AG04450 (cell line): Measurements from ENCODE around the gene TMEM200A. TPM values are rescaled to one million over a fixed set of nuclear protein-coding genes. Genes with fewer than 3 reads are reported as not detected.

ENCODE experiments used
- CTCF ChIA-PET: fragments of 300-600, 350-600 bp; formaldehyde crosslinking; extraction: SDS; loops from one replicate; lab custom pipeline; 2022; ENCODE audit warnings: antibody characterized with exemption, inconsistent platforms; lab: Charles Lee
- POLR2A ChIA-PET: fragments of 350-600 bp; formaldehyde crosslinking; extraction: SDS; loops from one replicate; lab custom pipeline; 2021; ENCODE audit warnings: antibody characterized with exemption, inconsistent platforms; lab: Yijun Ruan, JAX
- DNase-seq: peaks from one replicate; pipeline ENCODE4 v3.0.0-alpha.2; 2011; ENCODE audit warnings: low read depth, low spot score
- H3K27ac ChIP-seq: one replicate; pipeline ENCODE4 v1.5.1; 2012; ENCODE audit warnings: low read depth, low read length, control low read depth
- H3K27me3 ChIP-seq: one replicate; pipeline ENCODE4 v1.6.0; 2012; ENCODE audit warnings: low read length; ENCODE audit not compliant: control insufficient read depth, insufficient read depth
- H3K4me3 ChIP-seq: 2 replicates; pipeline ENCODE4 v1.5.1; 2011; ENCODE audit warnings: mild to moderate bottlenecking, low read depth, low read length, control low read depth
- H3K9me3 ChIP-seq: 2 replicates; pipeline ENCODE4 v1.5.1; 2012; ENCODE audit warnings: low read length; ENCODE audit not compliant: control insufficient read depth, insufficient read depth
- polyA plus RNA-seq: library from polyadenylated mRNA; depleted of rRNA; stranded (reverse); fragments of >200 nt; gene quantifications from 2 replicates; pipeline ENCODE4 v1.2.3, GENCODE V29; 2011
- TF ChIP-seq, protein P1 (sequence below): IDR thresholded peaks from 2 replicates; pipeline ENCODE4 v1.5.1; 2011; ENCODE audit warnings: low read depth, low read length, control low read depth, inconsistent platforms

The TMEM200A gene
- polyA plus RNA-seq, 1 experiment = 34.5 TPM

- POLR2A ChIA-PET = no interaction called here
- CTCF ChIA-PET = interaction anchor here (1.4 kb wide), 1 partner anchor 303 kb away, joined by 3 read pairs; no protein-coding TSS in a partner anchor
- TF ChIP-seq, protein P1, sequence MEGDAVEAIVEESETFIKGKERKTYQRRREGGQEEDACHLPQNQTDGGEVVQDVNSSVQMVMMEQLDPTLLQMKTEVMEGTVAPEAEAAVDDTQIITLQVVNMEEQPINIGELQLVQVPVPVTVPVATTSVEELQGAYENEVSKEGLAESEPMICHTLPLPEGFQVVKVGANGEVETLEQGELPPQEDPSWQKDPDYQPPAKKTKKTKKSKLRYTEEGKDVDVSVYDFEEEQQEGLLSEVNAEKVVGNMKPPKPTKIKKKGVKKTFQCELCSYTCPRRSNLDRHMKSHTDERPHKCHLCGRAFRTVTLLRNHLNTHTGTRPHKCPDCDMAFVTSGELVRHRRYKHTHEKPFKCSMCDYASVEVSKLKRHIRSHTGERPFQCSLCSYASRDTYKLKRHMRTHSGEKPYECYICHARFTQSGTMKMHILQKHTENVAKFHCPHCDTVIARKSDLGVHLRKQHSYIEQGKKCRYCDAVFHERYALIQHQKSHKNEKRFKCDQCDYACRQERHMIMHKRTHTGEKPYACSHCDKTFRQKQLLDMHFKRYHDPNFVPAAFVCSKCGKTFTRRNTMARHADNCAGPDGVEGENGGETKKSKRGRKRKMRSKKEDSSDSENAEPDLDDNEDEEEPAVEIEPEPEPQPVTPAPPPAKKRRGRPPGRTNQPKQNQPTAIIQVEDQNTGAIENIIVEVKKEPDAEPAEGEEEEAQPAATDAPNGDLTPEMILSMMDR = no peak
- no peak overlapping the region for H3K27ac ChIP-seq
- no peak overlapping the region for H3K4me3 ChIP-seq
- DNase-seq = no peak
- no peaks in the 10 kb centered on the region for H3K9me3 ChIP-seq
- H3K27me3 ChIP-seq = no peaks in the 10 kb centered on the region
Observed at GRCh38 chr6:130395164-130395563, 29.3 kb downstream of the TMEM200A start.

- ChIA-PET POLR2A (no interaction called here), CTCF (no interaction called here)
- TF ChIP-seq, protein P1 = no peak
- Histone ChIP-seq H3K4me3 (peak overlapping the region; percentile 14; the same call in 1 of the 2 replicates), H3K9me3 (no peaks in the 10 kb centered on the region), H3K27me3 (no peaks in the 10 kb centered on the region), H3K27ac (no peak overlapping the region)
- DNase-seq = no peak
Observed at GRCh38 chr6:130396722-130397121, 30.9 kb downstream of the TMEM200A start.

DNA sequence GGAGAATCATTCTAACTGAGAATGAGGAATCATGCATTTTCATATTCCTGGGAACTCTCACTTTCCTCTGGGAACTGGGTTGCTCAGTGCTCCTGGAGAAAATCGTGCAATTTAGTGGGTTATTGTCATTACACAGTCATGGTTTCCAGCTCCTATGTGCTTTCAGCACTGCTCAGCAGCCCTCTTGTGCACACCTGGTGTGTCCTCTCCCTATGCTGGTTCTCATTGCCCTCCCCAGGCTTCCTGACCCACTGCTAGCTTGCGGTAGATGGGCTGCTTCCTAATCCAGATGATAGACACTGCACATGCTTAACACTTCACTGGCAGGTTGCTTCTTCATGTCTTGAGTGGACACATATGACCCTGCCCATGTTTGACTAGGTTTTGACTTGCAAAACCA, 39.7 kb downstream of the TMEM200A start:
- H3K9me3 ChIP-seq = no peaks in the 10 kb centered on the region
- no peak overlapping the region for H3K4me3 ChIP-seq
- H3K27ac ChIP-seq = no peak overlapping the region
- CTCF ChIA-PET = no interaction called here
- no peak for DNase-seq
- TF ChIP-seq, protein P1 = no peak
- no peaks in the 10 kb centered on the region for H3K27me3 ChIP-seq
- POLR2A ChIA-PET = no interaction called here

DNA sequence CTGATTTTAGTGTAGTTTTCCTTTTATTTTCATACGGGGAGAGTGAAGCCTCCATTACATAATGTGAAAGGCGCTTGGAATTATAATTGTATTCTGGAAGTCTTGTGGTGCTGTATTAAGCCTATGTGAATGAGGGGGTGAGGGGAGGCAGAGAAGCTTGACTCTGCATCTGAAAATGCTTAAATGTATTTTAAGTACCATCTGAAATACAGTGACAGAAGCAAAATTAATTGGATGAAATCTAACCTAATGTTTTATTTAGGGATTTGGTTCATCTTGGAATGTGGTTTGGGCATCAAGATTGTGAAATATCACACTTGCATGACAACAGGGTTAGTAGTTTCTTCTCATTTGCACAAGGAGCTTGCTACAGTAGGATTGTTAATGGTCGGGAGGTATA, 41.2 kb downstream of the TMEM200A start:
- no peak for DNase-seq
- Histone ChIP-seq H3K4me3 (no peak overlapping the region), H3K9me3 (peaks cover under 1% of the 10 kb centered on the region; the same call in 1 of the 2 replicates), H3K27me3 (no peaks in the 10 kb centered on the region), H3K27ac (no peak overlapping the region)
- CTCF ChIA-PET = no interaction called here
- POLR2A ChIA-PET = no interaction called here
- TF ChIP-seq, protein P1 = no peak

DNA sequence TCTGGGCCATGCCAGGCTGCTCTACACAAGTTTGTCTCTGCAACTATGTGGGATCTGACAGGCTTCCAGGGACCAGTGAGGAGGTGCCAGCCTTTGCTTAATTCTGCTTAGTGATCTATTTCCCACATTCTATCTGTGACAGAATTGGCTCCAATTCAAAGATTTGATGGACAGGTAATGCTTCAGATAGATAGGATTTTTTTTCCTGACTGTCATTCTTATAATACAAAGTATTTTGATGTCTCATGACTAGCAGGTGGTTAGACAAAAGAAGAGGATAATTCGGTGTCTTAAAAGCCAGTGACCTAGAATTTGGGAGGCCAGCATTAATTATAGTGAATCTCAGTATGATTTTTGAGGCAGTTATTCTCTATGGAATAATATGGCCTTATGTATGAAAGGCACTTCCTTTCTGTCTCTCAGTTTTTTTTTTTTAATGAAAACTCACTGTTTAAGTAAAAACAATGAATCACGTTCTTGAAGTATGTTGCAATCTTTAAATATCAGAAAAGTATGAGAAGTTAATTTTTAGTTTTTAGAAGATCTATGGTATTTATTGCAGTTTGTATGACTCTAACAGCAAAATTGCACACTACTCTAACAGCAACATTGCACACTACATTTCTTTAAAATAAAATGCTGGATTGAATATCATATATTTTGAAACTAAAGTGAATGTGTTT, 43.7 kb downstream of the TMEM200A start:
- TF ChIP-seq, protein P1 = no peak
- Histone ChIP-seq H3K4me3 (no peak overlapping the region), H3K27ac (no peak overlapping the region), H3K27me3 (no peaks in the 10 kb centered on the region), H3K9me3 (peaks cover 5% of the 10 kb centered on the region)
- ChIA-PET CTCF (no interaction called here), POLR2A (no interaction called here)
- DNase-seq = no peak
